GM19468 (cell line): ENCODE measurements around the gene GLI3.

Experiments
- ATAC-seq: cut with Tn5 transposase; IDR thresholded peaks from one replicate; pipeline ENCODE4 v1.9.1; 2021; ENCODE audit warnings: mild to moderate bottlenecking, moderate library complexity, moderate number of reproducible peaks; ENCODE audit not compliant: unreplicated experiment; ENCODE audit errors: extremely low read depth

The GLI3 gene

GRCh38 chr7:42115795-42116194 is 121.2 kb downstream of the GLI3 start:
- no peak for ATAC-seq

GRCh38 chr7:42110333-42110732 is 126.7 kb downstream of the GLI3 start:
- no peak for ATAC-seq

- no peak for ATAC-seq
These were observed 128.0 kb downstream of the GLI3 start for GRCh38 chr7:42108803-42109528.

- no peak for ATAC-seq
These were observed 129.3 kb downstream of the GLI3 start for GRCh38 chr7:42107484-42108240.

GRCh38 chr7:42106562-42106961 is 130.4 kb downstream of the GLI3 start:
- no peak for ATAC-seq

GRCh38 chr7:42105554-42106358 is 131.3 kb downstream of the GLI3 start:
- ATAC-seq: no peak

- no peak for ATAC-seq
These were observed 132.3 kb downstream of the GLI3 start for GRCh38 chr7:42104694-42105093.

- ATAC-seq: no peak
These were observed 132.8 kb downstream of the GLI3 start for GRCh38 chr7:42104231-42104630.

- no peak for ATAC-seq
These were observed 133.6 kb downstream of the GLI3 start for GRCh38 chr7:42103456-42103855.

GRCh38 chr7:42103020-42103419 is 134.0 kb downstream of the GLI3 start:
- ATAC-seq: no peak

GRCh38 chr7:42102301-42102700 is 134.7 kb downstream of the GLI3 start:
- no peak for ATAC-seq

- ATAC-seq: no peak
These were observed 136.9 kb downstream of the GLI3 start for GRCh38 chr7:42100156-42100508.

GRCh38 chr7:42099470-42100155 is 137.4 kb downstream of the GLI3 start:
- ATAC-seq: no peak

- ATAC-seq: no peak
These were observed 137.9 kb downstream of the GLI3 start for GRCh38 chr7:42099066-42099465.

- ATAC-seq: no peak
These were observed 139.3 kb downstream of the GLI3 start for GRCh38 chr7:42097752-42098151.

- no peak for ATAC-seq
These were observed 140.1 kb downstream of the GLI3 start for GRCh38 chr7:42096681-42097561.

- ATAC-seq: no peak
These were observed 140.7 kb downstream of the GLI3 start for GRCh38 chr7:42096268-42096667.

GRCh38 chr7:42095791-42096190 is 141.2 kb downstream of the GLI3 start:
- ATAC-seq: no peak

GRCh38 chr7:42093349-42093905 is 143.6 kb downstream of the GLI3 start:
- no peak for ATAC-seq
